Activated naive CD8-positive, alpha-beta T cell treated with anti-CD3 and anti-CD28 coated beads, Interleukin-2, amount 10 ng/mL, durations not matched to agents 7 days and 5 days (primary cell): ENCODE data around the gene SPATC1L. TPM values are rescaled to one million over a fixed set of nuclear protein-coding genes. Genes with fewer than 3 reads are reported as not detected.
A peak's percentile ranks its signal among the peaks of the same experiment; 100 is the strongest.
"Not testable (repeated sequence)": the region's sequence is repeated elsewhere in the genome, so short reads cannot be mapped to it uniquely, and the experiment has no call there.

Source experiments
- ATAC-seq: fragments of 150-1000 bp; cut with Tn5 transposase; one replicate; pipeline ENCODE4 v1.10.0; 2021; ENCODE audit warnings: low read depth, moderate library complexity
- POLR2A ChIA-PET: fragments of 350-600 bp; sonication (Branson Sonifier 250); formaldehyde crosslinking; loops from one replicate; lab custom pipeline; 2021; ENCODE audit warnings: antibody characterized with exemption; lab: Charles Lee
- DNase-seq: peaks from one replicate; pipeline ENCODE4 v3.0.0; 2021
- H3K27ac Mint-ChIP-seq: one replicate; pipeline ENCODE4 v1.8.0; 2022; ENCODE audit warnings: mild to moderate bottlenecking, mixed read lengths
- H3K27me3 Mint-ChIP-seq: one replicate; pipeline ENCODE4 v1.8.0; 2022; ENCODE audit warnings: mild to moderate bottlenecking, moderate library complexity, mixed read lengths
- H3K36me3 Mint-ChIP-seq: one replicate; pipeline ENCODE4 v1.8.0; 2021; ENCODE audit warnings: mild to moderate bottlenecking, mixed read lengths
- H3K4me1 Mint-ChIP-seq: one replicate; pipeline ENCODE4 v1.8.0; 2021; ENCODE audit warnings: mixed read lengths
- H3K4me3 Mint-ChIP-seq: one replicate; pipeline ENCODE4 v1.8.0; 2022; ENCODE audit warnings: mild to moderate bottlenecking, moderate library complexity, mixed read lengths
- H3K9me3 Mint-ChIP-seq: one replicate; pipeline ENCODE4 v1.8.0; 2021; ENCODE audit warnings: mixed read lengths
- total RNA-seq, 2 experiments: library from RNA; stranded (reverse); gene quantifications; one replicate each; pipeline ENCODE4 v1.2.3, GENCODE V29; 2021

Gene SPATC1L
- total RNA-seq, 2 experiments from 2014 or later = 7.6 to 8.9 TPM

- Mint-ChIP-seq H3K27me3 (no peaks in the 10 kb centered on the region), H3K9me3 (no peaks in the 10 kb centered on the region), H3K4me3 (no peak overlapping the region), H3K4me1 (peaks cover 10% of the 10 kb centered on the region), H3K36me3 (peaks cover 12% of the 10 kb centered on the region), H3K27ac (no peak overlapping the region)
- ATAC-seq (no peak), DNase-seq (no peak)
- POLR2A ChIA-PET = no interaction called here
Observed at GRCh38 chr21:46189213-46189958, 5.1 kb upstream of the SPATC1L start.

- no peaks in the 10 kb centered on the region for H3K9me3 Mint-ChIP-seq
- no peak overlapping the region for H3K4me3 Mint-ChIP-seq
- H3K27me3 Mint-ChIP-seq = no peaks in the 10 kb centered on the region
- no peak for DNase-seq
- H3K36me3 Mint-ChIP-seq = peaks cover 3% of the 10 kb centered on the region
- no peak for ATAC-seq
- H3K27ac Mint-ChIP-seq = no peak overlapping the region
- POLR2A ChIA-PET = no interaction called here
- H3K4me1 Mint-ChIP-seq = peaks cover 12% of the 10 kb centered on the region
Observed at GRCh38 chr21:46188226-46189212, 4.3 kb upstream of the SPATC1L start.

- H3K9me3 Mint-ChIP-seq = no peaks in the 10 kb centered on the region
- H3K4me3 Mint-ChIP-seq = no peak overlapping the region
- POLR2A ChIA-PET = no interaction called here
- ATAC-seq (no peak), DNase-seq (no peak)
- H3K4me1 Mint-ChIP-seq = peaks cover 12% of the 10 kb centered on the region
- H3K27me3 Mint-ChIP-seq = no peaks in the 10 kb centered on the region
- no peak overlapping the region for H3K27ac Mint-ChIP-seq
- H3K36me3 Mint-ChIP-seq = no peaks in the 10 kb centered on the region
Observed at GRCh38 chr21:46187814-46188213, 3.6 kb upstream of the SPATC1L start.

GRCh38 chr21:46187261-46187660 is 3.0 kb upstream of the SPATC1L start:
- no peak overlapping the region for H3K27ac Mint-ChIP-seq
- POLR2A ChIA-PET = no interaction called here

GRCh38 chr21:46185716-46186115 is 1.5 kb upstream of the SPATC1L start:
- H3K4me1 Mint-ChIP-seq = peaks cover 12% of the 10 kb centered on the region
- no peak overlapping the region for H3K27ac Mint-ChIP-seq
- H3K9me3 Mint-ChIP-seq = no peaks in the 10 kb centered on the region
- H3K27me3 Mint-ChIP-seq = no peaks in the 10 kb centered on the region
- DNase-seq (no peak), ATAC-seq (no peak)
- POLR2A ChIA-PET = no interaction called here
- H3K4me3 Mint-ChIP-seq = peak overlapping the region; percentile 87
- no peaks in the 10 kb centered on the region for H3K36me3 Mint-ChIP-seq

More at GRCh38 chr21:46187261-46187660, 3.0 kb upstream of the SPATC1L start:
- H3K4me1 Mint-ChIP-seq = peaks cover 12% of the 10 kb centered on the region
- H3K4me3 Mint-ChIP-seq = no peak overlapping the region
- DNase-seq (no peak), ATAC-seq (no peak)
- no peaks in the 10 kb centered on the region for H3K36me3 Mint-ChIP-seq
- no peaks in the 10 kb centered on the region for H3K27me3 Mint-ChIP-seq
- H3K9me3 Mint-ChIP-seq = no peaks in the 10 kb centered on the region

- no peaks in the 10 kb centered on the region for H3K9me3 Mint-ChIP-seq
- peak overlapping the region; percentile 87 for H3K4me3 Mint-ChIP-seq
- peaks cover 12% of the 10 kb centered on the region for H3K4me1 Mint-ChIP-seq
- DNase-seq (peak; percentile 82), ATAC-seq (peak; percentile 86)
- H3K36me3 Mint-ChIP-seq = no peaks in the 10 kb centered on the region
- H3K27me3 Mint-ChIP-seq = no peaks in the 10 kb centered on the region
- POLR2A ChIA-PET = no interaction called here
- H3K27ac Mint-ChIP-seq = peak overlapping the region; percentile 85
Observed at GRCh38 chr21:46184625-46185555, 631 bp upstream of the SPATC1L start.

- H3K27me3 Mint-ChIP-seq, H3K36me3 Mint-ChIP-seq, H3K27ac Mint-ChIP-seq, DNase-seq, H3K9me3 Mint-ChIP-seq, POLR2A ChIA-PET, ATAC-seq: not testable (repeated sequence)
- H3K4me3 Mint-ChIP-seq = peak overlapping the region; percentile 58
- peaks cover 12% of the 10 kb centered on the region for H3K4me1 Mint-ChIP-seq
Observed at GRCh38 chr21:46183337-46183909, 836 bp downstream of the SPATC1L start.

GRCh38 chr21:46182548-46183336 is 1.5 kb downstream of the SPATC1L start:
- no peak for DNase-seq
- H3K27ac Mint-ChIP-seq = no peak overlapping the region
- H3K4me3 Mint-ChIP-seq = peak overlapping the region; percentile 58
- no peaks in the 10 kb centered on the region for H3K27me3 Mint-ChIP-seq
- peaks cover under 1% of the 10 kb centered on the region for H3K9me3 Mint-ChIP-seq
- no peak for ATAC-seq
- H3K36me3 Mint-ChIP-seq = no peaks in the 10 kb centered on the region
- H3K4me1 Mint-ChIP-seq = peaks cover 13% of the 10 kb centered on the region
- POLR2A ChIA-PET = no interaction called here

GRCh38 chr21:46181953-46182547 is 2.2 kb downstream of the SPATC1L start:
- ATAC-seq = no peak
- H3K4me3 Mint-ChIP-seq = no peak overlapping the region

GRCh38 chr21:46181436-46181835 is 2.8 kb downstream of the SPATC1L start:
- ATAC-seq (no peak), DNase-seq (no peak)
- Mint-ChIP-seq H3K36me3 (no peaks in the 10 kb centered on the region), H3K9me3 (peaks cover 1% of the 10 kb centered on the region), H3K27ac (no peak overlapping the region), H3K4me1 (peaks cover 13% of the 10 kb centered on the region), H3K27me3 (peaks cover 6% of the 10 kb centered on the region), H3K4me3 (no peak overlapping the region)
- POLR2A ChIA-PET = no interaction called here

More at GRCh38 chr21:46181953-46182547, 2.2 kb downstream of the SPATC1L start:
- POLR2A ChIA-PET = no interaction called here
- Mint-ChIP-seq H3K27ac (no peak overlapping the region), H3K36me3 (no peaks in the 10 kb centered on the region), H3K27me3 (no peaks in the 10 kb centered on the region), H3K4me1 (peaks cover 13% of the 10 kb centered on the region), H3K9me3 (peaks cover 1% of the 10 kb centered on the region)
- no peak for DNase-seq

- peaks cover 13% of the 10 kb centered on the region for H3K4me1 Mint-ChIP-seq
- peaks cover 1% of the 10 kb centered on the region for H3K9me3 Mint-ChIP-seq
- no peak for DNase-seq
- ATAC-seq = no peak
- H3K36me3 Mint-ChIP-seq = no peaks in the 10 kb centered on the region
- peaks cover 11% of the 10 kb centered on the region for H3K27me3 Mint-ChIP-seq
- no peak overlapping the region for H3K27ac Mint-ChIP-seq
- POLR2A ChIA-PET = no interaction called here
- no peak overlapping the region for H3K4me3 Mint-ChIP-seq
Observed at GRCh38 chr21:46180778-46181391, 3.4 kb downstream of the SPATC1L start.
